ENCODE data around the gene SORCS2.

SORCS2 gene

GRCh38 chr4:7499661-7500060 is 307.3 kb downstream of the SORCS2 start:
- no peaks in the 10 kb centered on the region for H3K9me3 ChIP-seq (ENCODE audit: control insufficient read depth, insufficient read depth, low read depth, low read length)
- POLR2A ChIA-PET: no interaction called here
- CTCF ChIA-PET: no interaction called here
- TF ChIP-seq, protein P1, sequence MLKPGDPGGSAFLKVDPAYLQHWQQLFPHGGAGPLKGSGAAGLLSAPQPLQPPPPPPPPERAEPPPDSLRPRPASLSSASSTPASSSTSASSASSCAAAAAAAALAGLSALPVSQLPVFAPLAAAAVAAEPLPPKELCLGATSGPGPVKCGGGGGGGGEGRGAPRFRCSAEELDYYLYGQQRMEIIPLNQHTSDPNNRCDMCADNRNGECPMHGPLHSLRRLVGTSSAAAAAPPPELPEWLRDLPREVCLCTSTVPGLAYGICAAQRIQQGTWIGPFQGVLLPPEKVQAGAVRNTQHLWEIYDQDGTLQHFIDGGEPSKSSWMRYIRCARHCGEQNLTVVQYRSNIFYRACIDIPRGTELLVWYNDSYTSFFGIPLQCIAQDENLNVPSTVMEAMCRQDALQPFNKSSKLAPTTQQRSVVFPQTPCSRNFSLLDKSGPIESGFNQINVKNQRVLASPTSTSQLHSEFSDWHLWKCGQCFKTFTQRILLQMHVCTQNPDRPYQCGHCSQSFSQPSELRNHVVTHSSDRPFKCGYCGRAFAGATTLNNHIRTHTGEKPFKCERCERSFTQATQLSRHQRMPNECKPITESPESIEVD (tag by site-specific recombination; IDR thresholded peaks at IDR 0.05): no peak
- TF ChIP-seq, protein P2, sequence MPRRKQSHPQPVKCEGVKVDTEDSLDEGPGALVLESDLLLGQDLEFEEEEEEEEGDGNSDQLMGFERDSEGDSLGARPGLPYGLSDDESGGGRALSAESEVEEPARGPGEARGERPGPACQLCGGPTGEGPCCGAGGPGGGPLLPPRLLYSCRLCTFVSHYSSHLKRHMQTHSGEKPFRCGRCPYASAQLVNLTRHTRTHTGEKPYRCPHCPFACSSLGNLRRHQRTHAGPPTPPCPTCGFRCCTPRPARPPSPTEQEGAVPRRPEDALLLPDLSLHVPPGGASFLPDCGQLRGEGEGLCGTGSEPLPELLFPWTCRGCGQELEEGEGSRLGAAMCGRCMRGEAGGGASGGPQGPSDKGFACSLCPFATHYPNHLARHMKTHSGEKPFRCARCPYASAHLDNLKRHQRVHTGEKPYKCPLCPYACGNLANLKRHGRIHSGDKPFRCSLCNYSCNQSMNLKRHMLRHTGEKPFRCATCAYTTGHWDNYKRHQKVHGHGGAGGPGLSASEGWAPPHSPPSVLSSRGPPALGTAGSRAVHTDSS (tag by site-specific recombination; IDR thresholded peaks at IDR 0.05): no peak
- TF ChIP-seq YY1 (tag by site-specific recombination; IDR thresholded peaks at IDR 0.05): no peak
- no peak for TF ChIP-seq HOXA7 (CRISPR knock-in tag; IDR thresholded peaks at IDR 0.05; ENCODE audit: borderline replicate concordance)
- TF ChIP-seq, protein P3, sequence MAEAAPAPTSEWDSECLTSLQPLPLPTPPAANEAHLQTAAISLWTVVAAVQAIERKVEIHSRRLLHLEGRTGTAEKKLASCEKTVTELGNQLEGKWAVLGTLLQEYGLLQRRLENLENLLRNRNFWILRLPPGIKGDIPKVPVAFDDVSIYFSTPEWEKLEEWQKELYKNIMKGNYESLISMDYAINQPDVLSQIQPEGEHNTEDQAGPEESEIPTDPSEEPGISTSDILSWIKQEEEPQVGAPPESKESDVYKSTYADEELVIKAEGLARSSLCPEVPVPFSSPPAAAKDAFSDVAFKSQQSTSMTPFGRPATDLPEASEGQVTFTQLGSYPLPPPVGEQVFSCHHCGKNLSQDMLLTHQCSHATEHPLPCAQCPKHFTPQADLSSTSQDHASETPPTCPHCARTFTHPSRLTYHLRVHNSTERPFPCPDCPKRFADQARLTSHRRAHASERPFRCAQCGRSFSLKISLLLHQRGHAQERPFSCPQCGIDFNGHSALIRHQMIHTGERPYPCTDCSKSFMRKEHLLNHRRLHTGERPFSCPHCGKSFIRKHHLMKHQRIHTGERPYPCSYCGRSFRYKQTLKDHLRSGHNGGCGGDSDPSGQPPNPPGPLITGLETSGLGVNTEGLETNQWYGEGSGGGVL (tag by site-specific recombination; IDR thresholded peaks at IDR 0.05): no peak
- TF ChIP-seq ZSCAN16 (tag by site-specific recombination; IDR thresholded peaks at IDR 0.05): no peak
- no peak for TF ChIP-seq REST (tag by site-specific recombination; IDR thresholded peaks at IDR 0.05)
- TF ChIP-seq ZNF48 (tag by site-specific recombination; IDR thresholded peaks at IDR 0.05): no peak
- TF ChIP-seq, protein P4, sequence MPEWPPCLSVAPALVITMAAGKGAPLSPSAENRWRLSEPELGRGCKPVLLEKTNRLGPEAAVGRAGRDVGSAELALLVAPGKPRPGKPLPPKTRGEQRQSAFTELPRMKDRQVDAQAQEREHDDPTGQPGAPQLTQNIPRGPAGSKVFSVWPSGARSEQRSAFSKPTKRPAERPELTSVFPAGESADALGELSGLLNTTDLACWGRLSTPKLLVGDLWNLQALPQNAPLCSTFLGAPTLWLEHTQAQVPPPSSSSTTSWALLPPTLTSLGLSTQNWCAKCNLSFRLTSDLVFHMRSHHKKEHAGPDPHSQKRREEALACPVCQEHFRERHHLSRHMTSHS (tag by site-specific recombination; IDR thresholded peaks at IDR 0.05): no peak
- TF ChIP-seq ZNF19 (tag by site-specific recombination; IDR thresholded peaks at IDR 0.05; ENCODE audit: low read depth): no peak
- TF ChIP-seq ZNF324 (tag by site-specific recombination; IDR thresholded peaks at IDR 0.05): no peak
- no peak for TF ChIP-seq EGR2 (tag by site-specific recombination; IDR thresholded peaks at IDR 0.05; ENCODE audit: low read depth)
- TF ChIP-seq, protein P5, sequence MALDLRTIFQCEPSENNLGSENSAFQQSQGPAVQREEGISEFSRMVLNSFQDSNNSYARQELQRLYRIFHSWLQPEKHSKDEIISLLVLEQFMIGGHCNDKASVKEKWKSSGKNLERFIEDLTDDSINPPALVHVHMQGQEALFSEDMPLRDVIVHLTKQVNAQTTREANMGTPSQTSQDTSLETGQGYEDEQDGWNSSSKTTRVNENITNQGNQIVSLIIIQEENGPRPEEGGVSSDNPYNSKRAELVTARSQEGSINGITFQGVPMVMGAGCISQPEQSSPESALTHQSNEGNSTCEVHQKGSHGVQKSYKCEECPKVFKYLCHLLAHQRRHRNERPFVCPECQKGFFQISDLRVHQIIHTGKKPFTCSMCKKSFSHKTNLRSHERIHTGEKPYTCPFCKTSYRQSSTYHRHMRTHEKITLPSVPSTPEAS (tag by site-specific recombination; IDR thresholded peaks at IDR 0.05): no peak
- TF ChIP-seq ZSCAN23 (tag by site-specific recombination; IDR thresholded peaks at IDR 0.05): no peak
- no peak for TF ChIP-seq ZSCAN5A (tag by site-specific recombination; IDR thresholded peaks at IDR 0.05)
- no peak overlapping the region for H3K4me3 ChIP-seq (ENCODE audit: low read depth, low read length)
- H3K27ac ChIP-seq (ENCODE audit: extremely low read depth, low read depth, low read length): no peak overlapping the region
- no peaks in the 10 kb centered on the region for H3K4me1 ChIP-seq (ENCODE audit: control insufficient read depth, insufficient read depth, low read length)
- no peaks in the 10 kb centered on the region for H3K36me3 ChIP-seq (ENCODE audit: control insufficient read depth in 2 of 2, insufficient read depth in 1 of 2, low read length in 2 of 2)

Measured in HEK293 (cell line).